Adrenal gland (tissue), 5 donors: ENCODE measurements around the gene MARCHF2.

ENCODE experiments used
- POLR2A ChIP-seq, 2 donors: fragments of 450-650 bp; IDR thresholded peaks; one replicate each; pipeline ENCODE4 v1.6.1; 2017; ENCODE audit warnings: antibody characterized with exemption in 2 of 2, mild to moderate bottlenecking in 2 of 2, moderate library complexity in 1 of 2
- TF ChIP-seq, protein P1 (sequence below), 6 experiments: fragments of 450-650 bp in 4 of 6; fragments of 200-600 bp in 2 of 6; sonication (generic) in 1 of 6; IDR thresholded peaks; 1 replicate in 5 of 6; 2 replicates in 1 of 6; pipeline versions ENCODE4 v1.5.1 to v1.8.0; 2016 to 2021; ENCODE audit warnings: antibody characterized with exemption in 6 of 6, mild to moderate bottlenecking in 2 of 6, moderate library complexity in 1 of 6
- donor health status: DM: no; HTN: no; CAD: no.

DNA sequence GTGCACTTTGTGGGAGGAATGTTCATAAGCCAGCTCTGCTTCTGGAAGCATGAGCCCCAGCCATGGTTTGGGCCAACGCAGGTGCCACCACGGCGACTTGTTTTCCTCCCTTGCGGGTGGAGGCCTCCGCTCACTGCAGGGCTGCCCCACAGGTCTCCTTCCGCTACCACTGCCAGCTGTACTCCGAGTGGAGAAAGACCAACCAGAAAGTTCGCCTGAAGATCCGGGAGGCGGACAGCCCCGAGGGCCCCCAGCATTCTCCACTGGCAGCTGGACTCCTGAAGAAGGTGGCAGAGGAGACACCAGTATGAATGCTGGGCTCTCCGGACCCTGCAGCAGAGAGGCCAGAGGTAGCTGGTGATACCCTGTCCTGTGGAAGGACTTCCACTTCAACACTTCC lies 25.1 kb downstream of the MARCHF2 start:
- TF ChIP-seq, protein P1, sequence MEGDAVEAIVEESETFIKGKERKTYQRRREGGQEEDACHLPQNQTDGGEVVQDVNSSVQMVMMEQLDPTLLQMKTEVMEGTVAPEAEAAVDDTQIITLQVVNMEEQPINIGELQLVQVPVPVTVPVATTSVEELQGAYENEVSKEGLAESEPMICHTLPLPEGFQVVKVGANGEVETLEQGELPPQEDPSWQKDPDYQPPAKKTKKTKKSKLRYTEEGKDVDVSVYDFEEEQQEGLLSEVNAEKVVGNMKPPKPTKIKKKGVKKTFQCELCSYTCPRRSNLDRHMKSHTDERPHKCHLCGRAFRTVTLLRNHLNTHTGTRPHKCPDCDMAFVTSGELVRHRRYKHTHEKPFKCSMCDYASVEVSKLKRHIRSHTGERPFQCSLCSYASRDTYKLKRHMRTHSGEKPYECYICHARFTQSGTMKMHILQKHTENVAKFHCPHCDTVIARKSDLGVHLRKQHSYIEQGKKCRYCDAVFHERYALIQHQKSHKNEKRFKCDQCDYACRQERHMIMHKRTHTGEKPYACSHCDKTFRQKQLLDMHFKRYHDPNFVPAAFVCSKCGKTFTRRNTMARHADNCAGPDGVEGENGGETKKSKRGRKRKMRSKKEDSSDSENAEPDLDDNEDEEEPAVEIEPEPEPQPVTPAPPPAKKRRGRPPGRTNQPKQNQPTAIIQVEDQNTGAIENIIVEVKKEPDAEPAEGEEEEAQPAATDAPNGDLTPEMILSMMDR (IDR thresholded peaks at IDR 0.05), result no peak
- TF ChIP-seq POLR2A (IDR thresholded peaks at IDR 0.05), result no peak
